GM19372 (cell line): ENCODE measurements around the gene UGT2B28.
"Not testable (repeated sequence)": the region's sequence is repeated elsewhere in the genome, so short reads cannot be mapped to it uniquely, and the experiment has no call there.

Source experiments
- ATAC-seq: cut with Tn5 transposase; IDR thresholded peaks from one replicate; pipeline ENCODE4 v1.9.1; 2021; ENCODE audit warnings: mild to moderate bottlenecking, low read depth, moderate library complexity; ENCODE audit not compliant: unreplicated experiment

The UGT2B28 gene

DNA sequence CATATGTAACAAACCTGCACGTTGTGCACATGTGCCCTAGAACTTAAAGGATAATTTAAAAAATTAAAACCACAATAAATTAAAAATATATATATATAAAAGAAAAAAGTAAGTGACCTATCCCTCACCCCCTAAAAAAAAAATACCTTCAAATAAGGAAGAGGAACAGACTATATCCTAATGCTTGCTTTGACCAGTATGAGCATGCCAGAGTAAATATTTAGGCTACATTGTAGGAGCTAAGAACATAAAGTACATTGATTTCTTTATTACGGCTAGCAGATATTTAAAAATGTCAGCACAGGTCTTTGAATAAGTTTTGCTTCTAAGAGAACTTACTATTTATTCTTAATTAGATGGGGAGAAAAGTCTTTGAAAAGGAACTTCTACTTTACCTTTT lies 62.8 kb downstream of the UGT2B28 start:
- not testable (repeated sequence) for ATAC-seq

DNA sequence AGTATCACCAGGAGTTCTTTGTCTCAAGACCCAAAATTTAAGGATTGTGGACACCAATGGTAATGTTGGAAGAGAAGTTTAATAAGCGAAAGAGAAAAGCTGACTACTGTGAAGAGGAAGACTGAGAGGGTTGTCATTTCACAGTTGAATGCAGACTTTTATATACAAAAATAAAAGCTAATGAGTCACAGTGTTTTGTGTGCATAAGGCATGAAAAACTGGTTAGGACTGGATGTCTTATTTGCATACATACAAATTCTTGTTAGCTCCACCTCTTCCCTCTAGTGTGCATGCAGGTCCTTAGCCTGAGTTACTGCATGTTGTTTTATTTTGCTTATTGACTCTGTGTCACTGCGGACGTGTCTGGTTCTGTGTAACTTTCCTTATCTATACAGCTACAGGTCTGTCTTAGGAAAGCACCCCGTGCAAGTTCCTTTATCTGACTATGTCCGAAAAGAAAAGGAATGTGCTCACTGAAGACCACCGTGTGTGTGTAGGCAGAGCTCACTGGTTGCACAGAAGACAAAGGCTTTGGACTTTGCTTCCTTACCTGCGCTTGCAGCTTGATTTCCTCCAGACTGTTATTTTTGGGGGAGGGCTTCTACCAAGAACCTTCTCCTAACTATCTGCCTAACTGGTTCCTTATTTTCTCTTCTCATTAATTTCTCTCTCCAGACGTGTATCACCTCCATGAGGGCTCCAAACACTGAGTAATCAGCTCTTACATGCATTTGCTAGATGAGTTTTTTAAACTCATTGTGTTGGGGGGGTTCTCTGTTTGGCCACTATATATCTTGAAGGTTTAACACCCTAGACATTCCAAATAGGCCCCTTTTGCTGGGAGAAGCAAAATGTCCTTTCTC lies 63.5 kb downstream of the UGT2B28 start:
- ATAC-seq: not testable (repeated sequence)
